ENCODE data around the gene CPNE7.
A peak's percentile ranks its signal among the peaks of the same experiment; 100 is the strongest.
"Not testable (repeated sequence)": the region's sequence is repeated elsewhere in the genome, so short reads cannot be mapped to it uniquely, and the experiment has no call there.

The CPNE7 gene

DNA sequence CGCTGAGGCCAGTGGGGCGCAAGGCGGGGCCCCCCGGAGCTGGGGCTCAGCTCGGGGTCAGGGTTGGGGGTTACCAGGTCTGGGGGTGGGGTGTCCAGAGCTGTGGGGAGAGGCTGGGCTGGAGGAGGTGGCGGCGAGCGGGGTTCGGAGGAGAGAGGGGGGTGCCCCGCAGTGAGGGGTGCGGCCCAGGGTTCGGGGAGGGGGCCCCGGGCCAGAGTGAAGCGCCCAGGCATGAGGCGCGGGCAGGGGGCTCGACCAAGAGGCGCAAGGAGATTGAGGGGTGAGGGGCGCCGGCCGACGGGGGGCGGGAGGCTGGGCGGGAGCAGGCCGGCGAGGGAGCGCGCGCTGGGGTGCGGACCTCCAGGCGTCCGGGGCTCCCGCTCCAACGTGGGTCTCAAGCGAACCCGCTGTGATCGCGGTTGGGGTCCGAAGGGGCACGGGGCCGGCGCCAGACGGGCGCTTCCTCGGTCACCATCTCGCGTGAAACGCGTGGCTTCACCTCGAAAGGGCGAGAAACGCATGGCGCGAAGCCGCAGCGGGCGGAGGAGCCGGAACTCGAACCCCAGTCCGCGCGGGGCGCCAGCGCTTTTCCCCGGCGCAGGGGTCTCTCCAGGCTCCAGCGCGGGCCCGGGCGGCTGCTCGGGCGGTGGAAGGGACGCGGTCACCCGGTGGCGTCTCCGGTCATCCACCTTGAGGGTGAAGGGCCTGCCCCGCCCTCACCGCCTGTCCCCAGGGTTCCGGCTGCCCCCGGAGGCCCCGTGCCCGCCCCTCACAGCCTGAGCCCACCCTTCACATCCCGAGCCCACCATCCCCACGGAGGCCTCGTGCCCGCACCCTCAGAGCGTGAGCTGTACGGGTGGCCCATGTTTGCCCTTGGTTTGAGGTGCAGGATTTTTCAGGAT, 846 bp downstream of the CPNE7 start:
- DNase-seq: no peak
- intact Hi-C loops (cut with DNase I): no loop called here

- no peak for DNase-seq
- intact Hi-C loops (cut with DNase I): no loop called here
Observed at GRCh38 chr16:89577055-89577759, 1.6 kb downstream of the CPNE7 start.

- intact Hi-C loops (cut with DNase I): no loop called here
Observed at GRCh38 chr16:89579351-89579750, 3.8 kb downstream of the CPNE7 start.

DNA sequence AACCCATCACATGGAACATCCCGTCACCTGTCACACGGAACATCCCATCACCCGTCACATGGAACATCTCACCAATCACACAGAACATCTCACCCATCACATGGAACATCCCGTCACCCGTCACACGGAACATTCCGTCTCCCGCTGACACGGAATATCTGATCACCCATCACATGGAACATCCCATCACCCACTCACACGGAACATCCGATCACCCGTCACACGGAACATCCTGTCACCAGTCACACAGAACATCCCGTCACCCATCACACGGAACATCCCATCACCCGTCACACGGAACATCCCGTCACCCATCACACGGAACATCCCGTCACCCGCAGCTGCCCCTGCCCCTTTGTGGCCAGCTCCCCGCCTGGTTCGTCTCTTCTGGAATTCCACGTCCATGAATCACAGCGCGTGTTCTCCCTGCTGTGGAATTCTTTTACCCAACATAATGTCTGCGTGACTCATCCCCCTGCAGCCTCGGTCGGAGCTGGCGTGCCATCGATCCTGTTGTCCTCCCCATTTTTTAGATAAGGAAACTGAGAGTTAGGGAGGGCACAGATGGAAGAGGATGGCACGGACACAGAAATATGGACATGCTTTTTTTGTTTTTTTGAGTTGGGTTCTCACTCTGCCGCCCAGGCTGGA, 5.6 kb downstream of the CPNE7 start:
- intact Hi-C loops (cut with DNase I): no loop called here
- DNase-seq: no peak

More at GRCh38 chr16:89579351-89579750, 3.8 kb downstream of the CPNE7 start:
- no peak for DNase-seq

DNA sequence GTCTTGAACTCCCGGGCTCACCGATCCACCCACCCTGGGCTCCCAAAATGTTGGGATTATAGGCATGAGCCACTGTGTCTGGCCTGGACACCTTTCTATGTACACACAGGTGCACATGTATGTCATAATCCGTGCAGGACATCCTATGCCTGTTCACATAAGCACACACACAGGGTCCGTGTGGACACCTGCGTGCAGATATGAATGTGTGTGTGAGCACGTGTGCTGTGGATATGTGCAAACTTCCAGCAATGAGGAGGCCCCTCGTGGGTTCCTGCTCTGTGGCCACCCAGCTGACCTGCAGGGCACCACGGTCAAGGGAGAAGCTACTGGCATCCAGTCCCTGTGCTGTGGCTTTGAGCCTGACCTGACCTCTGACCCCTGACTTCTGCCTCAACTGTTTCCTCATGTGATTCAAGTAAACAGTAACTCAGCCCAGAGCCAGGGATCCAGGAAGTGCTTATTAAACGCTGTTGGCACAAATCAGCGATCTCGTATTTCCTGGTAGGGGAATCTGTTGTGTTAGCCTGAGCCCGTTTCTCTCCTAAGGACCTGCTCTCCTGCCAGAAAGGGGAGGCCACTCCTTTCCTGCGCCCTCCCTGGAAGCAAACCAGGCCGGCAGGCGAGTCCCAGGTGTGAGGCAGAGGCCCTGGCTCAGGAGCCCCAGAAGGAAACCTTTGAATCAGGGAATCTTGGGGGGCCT, 6.5 kb downstream of the CPNE7 start:
- intact Hi-C loops (cut with DNase I): no loop called here
- DNase-seq: no peak

DNA sequence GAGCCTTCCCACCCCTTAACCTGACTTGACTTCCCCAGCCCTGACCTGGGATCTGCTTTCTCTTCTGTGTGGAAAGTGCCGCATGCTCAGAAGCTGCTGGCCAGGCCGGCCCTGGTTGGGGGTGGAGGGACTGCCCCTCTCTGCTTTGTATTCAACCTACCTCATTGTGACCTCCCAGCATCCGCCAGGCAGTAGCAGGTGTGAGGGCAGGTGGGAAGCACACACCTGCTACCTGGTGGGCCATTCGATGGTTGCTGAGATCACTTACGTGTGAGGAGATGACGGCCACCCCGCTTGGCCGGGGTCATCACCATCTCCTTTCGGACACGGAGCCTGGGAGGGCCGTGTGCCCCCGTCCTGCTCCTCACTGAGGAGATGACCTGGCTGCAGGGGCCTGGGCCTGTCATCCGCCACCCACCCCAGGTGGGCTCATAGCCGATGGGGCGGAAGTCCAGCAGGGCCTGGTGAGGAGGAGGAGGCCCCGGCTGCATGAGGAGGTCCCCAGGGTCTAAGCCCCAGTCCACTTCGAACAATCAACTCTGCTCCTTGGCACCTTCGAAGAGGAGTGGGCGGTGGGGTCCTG, 7.1 kb downstream of the CPNE7 start:
- intact Hi-C loops (cut with DNase I): no loop called here
- no peak for DNase-seq

DNA sequence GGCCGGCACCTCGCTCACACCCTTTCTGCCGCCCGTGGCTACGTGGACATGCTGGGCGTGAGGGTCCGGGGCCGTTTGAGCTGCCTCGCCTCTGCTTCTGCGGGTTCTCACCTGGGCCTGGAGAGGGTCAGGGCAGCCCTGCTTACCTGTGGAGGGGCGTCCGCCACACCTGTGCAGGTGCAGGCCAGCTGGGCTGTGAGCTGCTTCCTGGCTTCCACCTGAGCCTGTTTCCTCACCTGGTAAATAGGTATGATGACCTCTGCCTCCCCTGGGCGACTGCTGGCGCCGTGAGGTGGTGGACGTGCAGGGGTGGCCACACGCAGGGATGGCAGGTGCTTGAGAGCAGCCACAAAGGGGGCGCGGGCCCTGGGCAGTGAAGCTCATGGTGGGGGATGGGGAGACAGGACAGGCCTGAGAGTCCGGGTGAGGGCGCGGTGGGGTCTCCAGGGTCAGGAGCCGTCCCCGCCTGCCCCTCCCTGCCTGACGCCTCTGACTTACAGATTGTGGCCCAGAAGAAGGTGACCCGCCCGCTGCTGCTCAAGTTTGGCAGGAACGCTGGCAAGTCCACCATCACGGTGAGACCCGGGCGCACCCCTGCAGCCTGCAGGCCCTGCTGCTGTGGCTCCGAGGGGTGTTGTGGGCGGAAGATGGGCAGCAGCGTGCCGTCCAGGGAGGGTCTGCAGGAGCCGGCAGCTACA, 7.8 kb downstream of the CPNE7 start:
- intact Hi-C loops (cut with DNase I): no loop called here

DNA sequence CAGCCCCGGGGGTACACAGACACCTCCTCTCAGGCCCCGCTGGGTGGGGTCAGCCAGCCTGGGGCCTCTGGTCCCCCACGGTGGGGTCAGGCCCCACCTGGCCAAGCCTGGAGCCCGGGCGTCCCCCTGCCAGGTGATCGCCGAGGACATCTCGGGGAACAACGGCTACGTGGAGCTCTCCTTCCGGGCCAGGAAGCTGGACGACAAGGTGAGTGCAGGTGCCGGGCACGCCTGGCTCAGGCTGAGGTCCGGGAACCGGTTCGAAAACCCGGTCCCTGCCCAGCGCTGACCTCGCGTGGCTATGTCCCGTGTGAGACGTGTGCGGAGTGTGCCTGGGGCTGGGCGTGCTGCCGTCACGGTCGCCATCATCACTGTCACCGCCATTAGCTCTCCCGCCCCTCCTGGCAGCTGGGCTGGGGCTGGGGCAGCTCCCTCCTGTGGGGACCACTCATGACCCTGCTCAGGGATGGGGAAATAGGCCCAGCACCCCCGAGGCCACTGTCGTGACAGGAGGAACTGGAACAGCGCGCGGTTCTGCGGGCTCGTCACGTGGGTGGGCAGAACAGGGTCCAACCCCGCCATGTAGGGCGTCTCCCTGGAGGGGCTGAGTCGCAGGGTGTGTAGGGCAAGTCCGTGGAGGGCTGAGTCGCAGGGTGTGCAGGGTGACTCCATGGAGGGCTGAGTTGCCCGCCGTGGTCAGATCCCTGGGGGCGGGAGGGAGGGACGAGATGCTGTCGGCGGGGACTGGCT, 8.5 kb downstream of the CPNE7 start:
- intact Hi-C loops (cut with DNase I): no loop called here
- DNase-seq: no peak

More for the DNA sequence above, 7.8 kb downstream of the CPNE7 start:
- no peak for DNase-seq

GRCh38 chr16:89584768-89585549, 9.4 kb downstream of the CPNE7 start:
- peak in 38 of 42 donors; percentile 27 to 86 (median 62) for DNase-seq
- intact Hi-C loops (cut with DNase I): no loop called here

DNA sequence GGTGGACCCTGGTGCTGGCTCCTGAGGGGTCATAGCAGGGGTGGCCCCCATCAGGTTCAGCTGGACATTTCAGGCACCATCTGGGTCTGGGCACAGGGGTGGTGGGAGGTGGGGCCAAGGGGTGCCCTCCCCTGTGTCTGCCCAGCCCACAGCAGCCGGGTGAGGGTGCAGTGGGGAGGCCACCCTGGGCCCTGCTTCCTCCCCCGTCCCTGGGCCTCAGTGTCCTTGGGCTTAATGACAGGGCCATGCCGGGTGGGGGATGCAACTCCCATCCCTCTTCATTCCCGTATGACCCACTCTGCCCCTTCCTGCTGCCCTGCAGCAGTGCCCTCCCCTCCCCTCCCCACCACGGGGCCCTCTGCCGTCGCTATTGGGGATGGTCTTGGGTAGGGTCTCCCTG, 10.7 kb downstream of the CPNE7 start:
- intact Hi-C loops (cut with DNase I): no loop called here
- no peak for DNase-seq

DNA sequence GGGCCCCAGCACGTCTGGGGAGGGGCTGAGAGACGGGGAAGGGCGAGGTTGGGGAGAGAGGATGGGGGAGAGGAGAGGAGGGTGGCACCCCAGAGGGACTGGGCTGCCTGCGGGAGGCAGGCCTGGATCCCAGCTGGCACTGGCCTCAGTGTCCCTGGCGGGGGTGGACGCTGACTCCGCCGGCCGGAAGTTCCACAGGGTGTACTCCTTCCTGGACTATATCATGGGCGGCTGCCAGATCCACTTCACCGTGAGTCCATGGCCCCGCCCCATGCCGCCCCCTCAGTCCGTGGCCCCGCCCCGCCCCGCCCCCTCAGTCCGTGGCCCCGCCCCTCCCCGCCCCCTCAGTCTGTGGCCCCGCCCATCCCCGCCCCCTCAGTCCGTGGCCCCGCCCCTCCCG, 11.3 kb downstream of the CPNE7 start:
- intact Hi-C loops (cut with DNase I): no loop called here
- no peak for DNase-seq

- DNase-seq; intact Hi-C loops (cut with DNase I): not testable (repeated sequence)
Observed at GRCh38 chr16:89587676-89588075, 12.1 kb downstream of the CPNE7 start.

DNA sequence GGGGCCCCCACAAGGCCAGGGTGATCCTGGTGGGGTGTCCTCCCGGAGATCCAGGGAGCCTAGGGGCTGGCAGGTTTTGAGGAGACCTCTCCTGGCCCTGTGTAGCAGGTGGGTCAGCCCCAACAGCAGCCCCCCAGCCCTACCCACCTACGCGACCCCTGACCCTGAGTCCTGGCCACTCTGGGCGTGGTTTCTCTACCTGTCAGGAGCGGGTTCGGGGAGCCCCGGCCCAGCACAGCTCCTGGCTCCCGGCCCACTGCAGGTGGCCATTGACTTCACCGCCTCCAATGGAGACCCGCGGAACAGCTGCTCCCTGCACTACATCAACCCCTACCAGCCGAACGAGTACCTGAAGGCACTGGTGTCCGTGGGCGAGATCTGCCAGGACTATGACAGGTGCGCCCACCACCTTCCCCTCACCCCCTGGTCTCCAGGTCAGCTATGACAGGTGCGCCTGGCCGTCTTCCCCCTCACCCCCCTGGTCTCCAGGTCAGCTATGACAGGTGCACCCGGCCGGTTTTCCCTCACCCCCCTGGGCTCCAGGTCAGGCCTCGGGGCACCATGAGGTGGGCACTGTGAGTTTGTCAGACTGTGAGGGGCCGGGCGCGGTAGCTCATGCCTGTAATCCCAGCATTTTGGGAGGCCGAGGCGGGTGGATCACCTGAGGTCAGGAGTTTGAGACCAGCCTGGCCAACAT, 13.0 kb downstream of the CPNE7 start:
- intact Hi-C loops (cut with DNase I): no loop called here
- DNase-seq: no peak

GRCh38 chr16:89589241-89589926, 13.8 kb downstream of the CPNE7 start:
- intact Hi-C loops (cut with DNase I): no loop called here
- DNase-seq: no peak

- intact Hi-C loops (cut with DNase I): no loop called here
Observed at GRCh38 chr16:89593841-89594240, 18.3 kb downstream of the CPNE7 start.

More at GRCh38 chr16:89593841-89594240, 18.3 kb downstream of the CPNE7 start:
- no peak for DNase-seq
